Measurements from ENCODE around the gene ARMC7. TPM values are rescaled to one million over a fixed set of nuclear protein-coding genes. Genes with fewer than 3 reads are reported as not detected.
"Not testable (repeated sequence)": the region's sequence is repeated elsewhere in the genome, so short reads cannot be mapped to it uniquely, and the experiment has no call there.

Gene ARMC7
- polyA plus RNA-seq, 1 experiment: 6.9 TPM

- POLR2A ChIA-PET: no interaction called here
- no peak for TF ChIP-seq CTCF (IDR thresholded peaks at IDR 0.05; ENCODE audit: insufficient read depth, low read depth, low read length)
- Histone ChIP-seq H3K36me3 (ENCODE audit: control insufficient read depth, insufficient read depth, low read length) (peaks cover 14% of the 10 kb centered on the region), H3K4me3 (ENCODE audit: low read depth, low read length) (no peak overlapping the region), H3K27me3 (ENCODE audit: control insufficient read depth, insufficient read depth, low read length) (no peaks in the 10 kb centered on the region)
- CTCF ChIA-PET: interaction anchor here (1.6 to 6.9 kb wide), 2 partner anchors 11 to 167 kb away, joined by 6 to 49 read pairs; no protein-coding TSS in a partner anchor
- no peak for DNase-seq (ENCODE audit: low read depth)
Measured at GRCh38 chr17:75124819-75125162, 15.0 kb downstream of the ARMC7 start.

GRCh38 chr17:75125984-75126383 is 16.2 kb downstream of the ARMC7 start:
- no peak overlapping the region for H3K4me3 ChIP-seq (ENCODE audit: low read depth, low read length)
- DNase-seq (ENCODE audit: low read depth): no peak
- CTCF ChIA-PET: interaction anchor here (6.9 kb wide), 1 partner anchor 12 kb away, joined by 49 read pairs; no protein-coding TSS in a partner anchor
- no peaks in the 10 kb centered on the region for H3K27me3 ChIP-seq (ENCODE audit: control insufficient read depth, insufficient read depth, low read length)
- POLR2A ChIA-PET: no interaction called here
- peaks cover 16% of the 10 kb centered on the region for H3K36me3 ChIP-seq (ENCODE audit: control insufficient read depth, insufficient read depth, low read length)
- no peak for TF ChIP-seq CTCF (IDR thresholded peaks at IDR 0.05; ENCODE audit: insufficient read depth, low read depth, low read length)

- Histone ChIP-seq H3K36me3 (ENCODE audit: control insufficient read depth, insufficient read depth, low read length) (peaks cover 16% of the 10 kb centered on the region), H3K27me3 (ENCODE audit: control insufficient read depth, insufficient read depth, low read length) (no peaks in the 10 kb centered on the region), H3K4me3 (ENCODE audit: low read depth, low read length) (no peak overlapping the region)
- no peak for TF ChIP-seq CTCF (IDR thresholded peaks at IDR 0.05; ENCODE audit: insufficient read depth, low read depth, low read length)
- DNase-seq (ENCODE audit: low read depth): no peak
- ChIA-PET CTCF (interaction anchor here (6.9 kb wide), 1 partner anchor 13 kb away, joined by 49 read pairs; no protein-coding TSS in a partner anchor), POLR2A (interaction anchor here (0.6 kb wide), 1 partner anchor 48 kb away, joined by 3 read pairs; no protein-coding TSS in a partner anchor)
Measured at GRCh38 chr17:75126954-75127353, 17.2 kb downstream of the ARMC7 start.

GRCh38 chr17:75127936-75128335 is 18.2 kb downstream of the ARMC7 start:
- H3K4me3 ChIP-seq (ENCODE audit: low read depth, low read length); H3K27me3 ChIP-seq (ENCODE audit: control insufficient read depth, insufficient read depth, low read length); DNase-seq (ENCODE audit: low read depth); POLR2A ChIA-PET: not testable (repeated sequence)
- CTCF ChIA-PET: interaction anchor here (4.7 to 6.9 kb wide), 2 partner anchors 7 to 14 kb away, joined by 34 to 49 read pairs; no protein-coding TSS in a partner anchor
- H3K36me3 ChIP-seq (ENCODE audit: control insufficient read depth, insufficient read depth, low read length): peaks cover 16% of the 10 kb centered on the region

GRCh38 chr17:75128694-75129505 is 19.1 kb downstream of the ARMC7 start:
- POLR2A ChIA-PET: no interaction called here
- no peak for TF ChIP-seq CTCF (IDR thresholded peaks at IDR 0.05; ENCODE audit: insufficient read depth, low read depth, low read length)
- no peak overlapping the region for H3K4me3 ChIP-seq (ENCODE audit: low read depth, low read length)
- H3K36me3 ChIP-seq (ENCODE audit: control insufficient read depth, insufficient read depth, low read length): peaks cover 16% of the 10 kb centered on the region
- no peak for DNase-seq (ENCODE audit: low read depth)
- CTCF ChIA-PET: interaction anchor here (1.7 to 6.9 kb wide), 5 partner anchors 8 to 41 kb away, joined by 4 to 78 read pairs (median 34); partner anchors contain the start of genes ARMC7 and SLC16A5
- no peaks in the 10 kb centered on the region for H3K27me3 ChIP-seq (ENCODE audit: control insufficient read depth, insufficient read depth, low read length)
